ENCODE data around the gene NRXN3. TPM values are rescaled to one million over a fixed set of nuclear protein-coding genes. Genes with fewer than 3 reads are reported as not detected.

Gene NRXN3
- polyA plus RNA-seq, 1 of the 3 experiments (the other 2 are of a cell fraction), result 1.6 TPM

DNA sequence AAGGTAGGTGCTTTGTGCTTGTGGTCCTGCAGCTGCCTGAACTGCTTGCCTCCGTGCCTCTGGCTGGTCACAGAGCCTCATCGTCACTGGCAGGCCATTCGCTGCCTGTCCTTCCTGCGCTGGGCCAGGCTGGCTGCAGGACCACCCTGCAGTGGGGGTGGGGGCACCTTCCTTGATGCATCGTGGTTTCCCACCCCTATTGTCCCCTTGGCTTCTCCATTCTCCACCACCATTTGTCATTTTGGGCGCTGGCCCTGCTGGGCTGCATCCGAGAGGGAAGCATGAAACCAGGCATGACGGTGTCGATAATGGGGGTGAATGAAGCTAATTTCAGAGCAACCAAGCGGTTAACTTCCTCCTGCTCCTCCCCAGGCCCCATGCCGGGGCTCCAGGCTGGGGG, 127.7 kb downstream of the NRXN3 start:
- 39% methylated on average over 11 of the region's 11 CpGs for WGBS (ENCODE audit: low lambda C conversion rate)
- TF ChIP-seq SIN3A (IDR thresholded peaks at IDR 0.05; ENCODE audit: borderline replicate concordance, low read depth, low read length) (no peak), POLR2AphosphoS5 (IDR thresholded peaks at IDR 0.05; ENCODE audit: low read depth, low read length) (no peak), RXRA (IDR thresholded peaks at IDR 0.05; ENCODE audit: borderline replicate concordance, low read depth) (no peak), FOXM1 (IDR thresholded peaks at IDR 0.05; ENCODE audit: low read depth) (no peak), YY1 (IDR thresholded peaks at IDR 0.05; ENCODE audit: low read depth) (no peak), CHD2 (IDR thresholded peaks at IDR 0.05; ENCODE audit: low read length, partially characterized antibody) (no peak)
- TF ChIP-seq, protein P1, sequence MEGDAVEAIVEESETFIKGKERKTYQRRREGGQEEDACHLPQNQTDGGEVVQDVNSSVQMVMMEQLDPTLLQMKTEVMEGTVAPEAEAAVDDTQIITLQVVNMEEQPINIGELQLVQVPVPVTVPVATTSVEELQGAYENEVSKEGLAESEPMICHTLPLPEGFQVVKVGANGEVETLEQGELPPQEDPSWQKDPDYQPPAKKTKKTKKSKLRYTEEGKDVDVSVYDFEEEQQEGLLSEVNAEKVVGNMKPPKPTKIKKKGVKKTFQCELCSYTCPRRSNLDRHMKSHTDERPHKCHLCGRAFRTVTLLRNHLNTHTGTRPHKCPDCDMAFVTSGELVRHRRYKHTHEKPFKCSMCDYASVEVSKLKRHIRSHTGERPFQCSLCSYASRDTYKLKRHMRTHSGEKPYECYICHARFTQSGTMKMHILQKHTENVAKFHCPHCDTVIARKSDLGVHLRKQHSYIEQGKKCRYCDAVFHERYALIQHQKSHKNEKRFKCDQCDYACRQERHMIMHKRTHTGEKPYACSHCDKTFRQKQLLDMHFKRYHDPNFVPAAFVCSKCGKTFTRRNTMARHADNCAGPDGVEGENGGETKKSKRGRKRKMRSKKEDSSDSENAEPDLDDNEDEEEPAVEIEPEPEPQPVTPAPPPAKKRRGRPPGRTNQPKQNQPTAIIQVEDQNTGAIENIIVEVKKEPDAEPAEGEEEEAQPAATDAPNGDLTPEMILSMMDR (IDR thresholded peaks at IDR 0.05), result no peak
- TF ChIP-seq, protein P2, sequence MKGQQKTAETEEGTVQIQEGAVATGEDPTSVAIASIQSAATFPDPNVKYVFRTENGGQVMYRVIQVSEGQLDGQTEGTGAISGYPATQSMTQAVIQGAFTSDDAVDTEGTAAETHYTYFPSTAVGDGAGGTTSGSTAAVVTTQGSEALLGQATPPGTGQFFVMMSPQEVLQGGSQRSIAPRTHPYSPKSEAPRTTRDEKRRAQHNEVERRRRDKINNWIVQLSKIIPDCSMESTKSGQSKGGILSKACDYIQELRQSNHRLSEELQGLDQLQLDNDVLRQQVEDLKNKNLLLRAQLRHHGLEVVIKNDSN (IDR thresholded peaks at IDR 0.05; ENCODE audit: borderline replicate concordance, low read depth), result no peak
- TF ChIP-seq, protein P3, sequence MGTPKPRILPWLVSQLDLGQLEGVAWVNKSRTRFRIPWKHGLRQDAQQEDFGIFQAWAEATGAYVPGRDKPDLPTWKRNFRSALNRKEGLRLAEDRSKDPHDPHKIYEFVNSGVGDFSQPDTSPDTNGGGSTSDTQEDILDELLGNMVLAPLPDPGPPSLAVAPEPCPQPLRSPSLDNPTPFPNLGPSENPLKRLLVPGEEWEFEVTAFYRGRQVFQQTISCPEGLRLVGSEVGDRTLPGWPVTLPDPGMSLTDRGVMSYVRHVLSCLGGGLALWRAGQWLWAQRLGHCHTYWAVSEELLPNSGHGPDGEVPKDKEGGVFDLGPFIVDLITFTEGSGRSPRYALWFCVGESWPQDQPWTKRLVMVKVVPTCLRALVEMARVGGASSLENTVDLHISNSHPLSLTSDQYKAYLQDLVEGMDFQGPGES (IDR thresholded peaks at IDR 0.05; ENCODE audit: low read depth, low read length), result no peak

DNA sequence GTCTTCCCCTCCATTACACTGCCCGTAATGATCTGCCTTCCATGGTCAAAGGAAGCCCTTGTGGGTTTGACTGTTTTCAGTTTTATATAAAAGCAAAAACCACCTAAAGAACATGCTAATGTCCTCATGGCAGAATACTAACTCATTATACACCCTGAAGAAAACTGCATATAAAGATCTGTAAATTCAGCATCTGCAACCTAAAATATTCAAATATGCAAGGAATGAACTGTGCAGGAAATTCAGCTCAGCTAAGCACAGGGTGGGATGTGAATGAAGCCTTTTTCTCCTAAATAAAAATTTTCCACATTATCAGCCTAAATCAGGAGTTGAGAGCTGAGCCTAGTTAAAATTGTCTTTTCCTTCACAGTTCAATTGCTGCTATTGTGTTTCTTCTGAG, 128.1 kb downstream of the NRXN3 start:
- H3K27ac ChIP-seq (ENCODE audit: low read depth in 2 of 2, low read length in 1 of 2), result no peak overlapping the region
- no peak overlapping the region for H3K4me2 ChIP-seq
- H3K9me2 ChIP-seq, result no peaks in the 10 kb centered on the region
- ChIA-PET CTCF (interaction anchor here (1.0 to 1.1 kb wide), 2 partner anchors 12 to 139 kb away, joined by 3 to 4 read pairs; no protein-coding TSS in a partner anchor), POLR2A (no interaction called here)
- 27% methylated on average over 1 of the region's 1 CpG for WGBS (ENCODE audit: low lambda C conversion rate)
- no peak for DNase-seq
- H3K36me3 ChIP-seq (replicated peaks in 1 of 2; ENCODE audit: control insufficient read depth in 1 of 2, insufficient read depth in 2 of 2, low read length in 1 of 2), result no peaks in the 10 kb centered on the region
- no peak overlapping the region for H3K9ac ChIP-seq
- H4K20me1 ChIP-seq (ENCODE audit: insufficient read depth), result no peaks in the 10 kb centered on the region
- H2AFZ ChIP-seq (ENCODE audit: low read depth), result no peak overlapping the region
- H3K4me1 ChIP-seq (ENCODE audit: control insufficient read depth in 1 of 2, insufficient read depth in 2 of 2, low read depth in 1 of 2, low read length in 1 of 2), result no peaks in the 10 kb centered on the region
- peaks cover 8% of the 10 kb centered on the region; the same call in 1 of the 2 replicates for H3K9me3 ChIP-seq
- no peaks in the 10 kb centered on the region for H3F3A ChIP-seq (replicated peaks; ENCODE audit: insufficient read depth)
- no peak overlapping the region for H3K4me3 ChIP-seq (ENCODE audit: low read depth in 2 of 2, low read length in 1 of 2)
- no peaks in the 10 kb centered on the region for H3K79me2 ChIP-seq (ENCODE audit: insufficient read depth)
- H3K27me3 ChIP-seq (ENCODE audit: insufficient read depth), result no peaks in the 10 kb centered on the region
- TF ChIP-seq RAD21 (IDR thresholded peaks at IDR 0.05; ENCODE audit: low read length) (no peak), MEF2A (IDR thresholded peaks at IDR 0.05; ENCODE audit: borderline replicate concordance, low read depth) (no peak), SIN3A (IDR thresholded peaks at IDR 0.05; ENCODE audit: borderline replicate concordance, low read depth, low read length) (no peak), EZH2phosphoT487 (IDR thresholded peaks at IDR 0.05; ENCODE audit: borderline replicate concordance, low read depth) (no peak), POLR2AphosphoS5 (IDR thresholded peaks at IDR 0.05; ENCODE audit: low read depth, low read length) (no peak), FOXJ3 (CRISPR knock-in tag; IDR thresholded peaks at IDR 0.05) (no peak), ELF1 (IDR thresholded peaks at IDR 0.05) (no peak), SMC3 (IDR thresholded peaks at IDR 0.05; ENCODE audit: low read depth, low read length) (no peak), MXI1 (IDR thresholded peaks at IDR 0.05; ENCODE audit: low read depth, low read length) (no peak), TAF1 (IDR thresholded peaks at IDR 0.05; ENCODE audit: borderline replicate concordance, low read depth, low read length) (no peak), RXRA (IDR thresholded peaks at IDR 0.05; ENCODE audit: borderline replicate concordance, low read depth) (no peak), RCOR1 (IDR thresholded peaks at IDR 0.05; ENCODE audit: low read length) (no peak), GABPA (IDR thresholded peaks at IDR 0.05; ENCODE audit: low read depth) (no peak), GATA2 (CRISPR knock-in tag; IDR thresholded peaks at IDR 0.05) (no peak), JUND (IDR thresholded peaks at IDR 0.05) (no peak)
- TF ChIP-seq, protein P4, sequence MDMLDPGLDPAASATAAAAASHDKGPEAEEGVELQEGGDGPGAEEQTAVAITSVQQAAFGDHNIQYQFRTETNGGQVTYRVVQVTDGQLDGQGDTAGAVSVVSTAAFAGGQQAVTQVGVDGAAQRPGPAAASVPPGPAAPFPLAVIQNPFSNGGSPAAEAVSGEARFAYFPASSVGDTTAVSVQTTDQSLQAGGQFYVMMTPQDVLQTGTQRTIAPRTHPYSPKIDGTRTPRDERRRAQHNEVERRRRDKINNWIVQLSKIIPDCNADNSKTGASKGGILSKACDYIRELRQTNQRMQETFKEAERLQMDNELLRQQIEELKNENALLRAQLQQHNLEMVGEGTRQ (IDR thresholded peaks at IDR 0.05; ENCODE audit: borderline replicate concordance, low read depth, low read length), result no peak
- TF ChIP-seq, protein P1 (IDR thresholded peaks at IDR 0.05), result no peak

More for the DNA sequence above, 127.7 kb downstream of the NRXN3 start:
- Histone ChIP-seq H3K36me3 (replicated peaks in 1 of 2; ENCODE audit: control insufficient read depth in 1 of 2, insufficient read depth in 2 of 2, low read length in 1 of 2) (no peaks in the 10 kb centered on the region), H3K4me1 (ENCODE audit: control insufficient read depth in 1 of 2, insufficient read depth in 2 of 2, low read depth in 1 of 2, low read length in 1 of 2) (no peaks in the 10 kb centered on the region), H3K79me2 (ENCODE audit: insufficient read depth) (no peaks in the 10 kb centered on the region), H3K4me3 (ENCODE audit: low read depth in 2 of 2, low read length in 1 of 2) (no peak overlapping the region), H3K4me2 (no peak overlapping the region), H3K9me3 (peaks cover 8% of the 10 kb centered on the region; the same call in 1 of the 2 replicates), H4K20me1 (ENCODE audit: insufficient read depth) (no peaks in the 10 kb centered on the region), H3K9ac (no peak overlapping the region), H3K27ac (ENCODE audit: low read depth in 2 of 2, low read length in 1 of 2) (no peak overlapping the region), H3K9me2 (no peaks in the 10 kb centered on the region), H3K27me3 (ENCODE audit: insufficient read depth) (no peaks in the 10 kb centered on the region), H2AFZ (ENCODE audit: low read depth) (no peak overlapping the region), H3F3A (replicated peaks; ENCODE audit: insufficient read depth) (no peaks in the 10 kb centered on the region)
- ChIA-PET POLR2A (no interaction called here), CTCF (interaction anchor here (1.0 to 1.1 kb wide), 2 partner anchors 12 to 138 kb away, joined by 3 to 4 read pairs; no protein-coding TSS in a partner anchor)
- no peak for DNase-seq

Data from SK-N-SH (cell line).